Epithelial cell of esophagus (primary cell): ENCODE data around the gene PADI4.
"Not testable (repeated sequence)": the region's sequence is repeated elsewhere in the genome, so short reads cannot be mapped to it uniquely, and the experiment has no call there.

ENCODE experiments used
- DNase-seq: peaks from one replicate; pipeline ENCODE4 v3.0.0; 2010; ENCODE audit warnings: low read depth
- H3K4me3 ChIP-seq: 2 replicates; pipeline ENCODE4 v1.5.1; 2011; ENCODE audit warnings: mild to moderate bottlenecking, low read length, control low read depth
- TF ChIP-seq, protein P1 (sequence below): IDR thresholded peaks from 2 replicates; pipeline ENCODE4 v1.5.1; 2011; ENCODE audit warnings: low read depth, mild to moderate bottlenecking, low read length, control low read depth, inconsistent platforms; ENCODE audit not compliant: insufficient read depth; ENCODE audit errors: missing control alignments

The PADI4 gene

DNA sequence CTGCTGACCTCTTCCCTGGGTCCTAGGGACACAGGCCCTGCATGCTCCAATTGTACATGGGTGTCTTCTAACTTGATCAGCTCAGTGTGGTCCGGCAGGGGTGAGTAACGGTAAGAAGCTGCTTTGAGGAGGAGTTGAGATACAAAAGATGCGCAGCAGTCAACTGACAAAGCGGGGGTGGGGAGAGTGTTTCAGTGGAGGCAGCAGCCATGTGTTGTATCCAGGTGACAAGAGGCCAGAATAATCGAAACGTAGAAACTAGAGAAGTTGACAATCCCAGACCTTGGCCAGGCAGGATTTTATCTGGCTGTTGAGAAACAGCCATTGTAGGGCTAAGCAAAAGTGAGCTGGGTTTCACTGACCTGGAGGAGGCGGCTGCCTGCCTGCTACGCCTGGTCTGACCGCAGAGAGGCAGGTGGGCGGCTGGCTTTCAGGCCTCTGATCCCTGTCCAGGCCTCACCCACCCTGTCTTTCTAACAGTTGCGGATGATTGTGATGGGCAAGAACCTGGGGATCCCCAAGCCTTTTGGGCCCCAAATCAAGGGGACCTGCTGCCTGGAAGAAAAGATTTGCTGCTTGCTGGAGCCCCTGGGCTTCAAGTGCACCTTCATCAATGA is 92.8 kb downstream of the PADI4 start:
- H3K4me3 ChIP-seq, result no peak overlapping the region
- no peak for DNase-seq
- TF ChIP-seq, protein P1, sequence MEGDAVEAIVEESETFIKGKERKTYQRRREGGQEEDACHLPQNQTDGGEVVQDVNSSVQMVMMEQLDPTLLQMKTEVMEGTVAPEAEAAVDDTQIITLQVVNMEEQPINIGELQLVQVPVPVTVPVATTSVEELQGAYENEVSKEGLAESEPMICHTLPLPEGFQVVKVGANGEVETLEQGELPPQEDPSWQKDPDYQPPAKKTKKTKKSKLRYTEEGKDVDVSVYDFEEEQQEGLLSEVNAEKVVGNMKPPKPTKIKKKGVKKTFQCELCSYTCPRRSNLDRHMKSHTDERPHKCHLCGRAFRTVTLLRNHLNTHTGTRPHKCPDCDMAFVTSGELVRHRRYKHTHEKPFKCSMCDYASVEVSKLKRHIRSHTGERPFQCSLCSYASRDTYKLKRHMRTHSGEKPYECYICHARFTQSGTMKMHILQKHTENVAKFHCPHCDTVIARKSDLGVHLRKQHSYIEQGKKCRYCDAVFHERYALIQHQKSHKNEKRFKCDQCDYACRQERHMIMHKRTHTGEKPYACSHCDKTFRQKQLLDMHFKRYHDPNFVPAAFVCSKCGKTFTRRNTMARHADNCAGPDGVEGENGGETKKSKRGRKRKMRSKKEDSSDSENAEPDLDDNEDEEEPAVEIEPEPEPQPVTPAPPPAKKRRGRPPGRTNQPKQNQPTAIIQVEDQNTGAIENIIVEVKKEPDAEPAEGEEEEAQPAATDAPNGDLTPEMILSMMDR, result no peak

DNA sequence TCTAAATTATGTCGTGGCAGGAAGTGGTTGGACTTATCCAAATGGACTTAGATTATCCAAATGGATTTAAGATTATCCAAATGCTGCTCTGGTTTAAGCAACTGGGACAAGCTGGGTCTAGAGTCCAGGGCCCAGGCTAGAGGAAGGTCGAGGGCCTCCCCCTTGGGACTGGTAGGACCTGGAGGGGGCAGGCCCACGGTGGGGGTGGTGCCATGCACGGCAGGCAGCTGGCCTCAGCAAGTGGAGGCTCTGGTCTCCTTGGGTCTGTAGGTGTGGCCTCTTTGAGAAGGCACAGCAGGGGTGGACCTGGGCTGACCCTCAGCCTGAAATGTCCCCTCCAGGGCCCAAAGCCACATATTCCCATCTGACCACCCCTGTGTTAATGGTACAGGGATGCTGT is 93.8 kb downstream of the PADI4 start:
- no peak overlapping the region for H3K4me3 ChIP-seq
- TF ChIP-seq, protein P1, result no peak
- no peak for DNase-seq

DNA sequence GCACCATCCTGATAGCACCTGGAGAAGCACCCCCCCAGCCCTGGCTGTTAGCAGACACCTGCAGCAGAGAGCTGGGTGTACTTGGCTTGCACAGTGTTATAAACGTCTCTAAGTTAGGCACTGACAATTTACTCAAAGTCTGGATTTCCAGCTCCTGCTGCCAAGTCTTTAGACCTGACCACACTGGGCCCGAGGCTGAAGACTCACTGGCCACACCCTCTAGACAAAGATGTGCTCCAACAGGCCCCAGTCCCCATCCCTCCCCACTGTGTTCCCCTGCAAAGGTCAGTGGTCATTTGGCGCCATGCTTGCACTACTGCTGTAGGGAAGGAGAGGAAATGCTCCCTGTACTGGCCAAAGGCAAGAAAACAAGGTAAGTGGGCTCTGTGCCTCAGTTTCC is 95.1 kb downstream of the PADI4 start:
- peak; percentile 89 for DNase-seq
- TF ChIP-seq, protein P1, result no peak
- no peak overlapping the region for H3K4me3 ChIP-seq

DNA sequence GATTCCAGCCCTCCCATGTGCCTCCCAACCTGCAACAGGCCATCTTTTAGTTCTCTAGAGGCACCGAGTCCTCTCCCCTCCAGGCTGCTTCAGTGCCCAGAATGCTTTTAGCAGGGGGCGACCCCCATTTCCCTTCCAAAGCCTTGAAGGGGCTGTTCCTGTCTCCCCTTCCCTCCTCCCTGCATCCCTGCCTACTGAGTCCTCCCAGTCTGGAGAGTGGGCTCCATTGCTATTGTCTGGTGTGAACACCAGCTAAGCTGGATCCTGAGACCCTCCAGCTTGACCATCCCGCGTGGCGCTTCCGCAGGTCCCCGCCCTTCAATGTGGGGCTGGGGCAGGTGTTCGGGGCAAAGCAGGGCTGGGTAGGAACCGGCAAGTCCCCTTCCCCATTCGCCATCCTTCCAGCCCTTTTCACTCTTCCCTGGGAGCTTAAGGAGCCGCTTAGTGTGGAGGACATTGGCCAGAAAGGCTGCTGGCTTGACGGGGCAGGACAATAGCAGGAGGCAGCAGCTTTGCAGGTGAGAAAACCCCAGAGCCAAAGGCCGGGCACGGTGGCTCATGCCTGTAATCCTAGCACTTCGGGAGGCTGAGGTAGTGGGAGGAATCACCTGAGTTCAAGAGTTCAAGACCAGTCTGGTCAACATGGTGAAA is 96.2 kb downstream of the PADI4 start:
- TF ChIP-seq, protein P1, result no peak
- DNase-seq, result no peak
- H3K4me3 ChIP-seq, result no peak overlapping the region

DNA sequence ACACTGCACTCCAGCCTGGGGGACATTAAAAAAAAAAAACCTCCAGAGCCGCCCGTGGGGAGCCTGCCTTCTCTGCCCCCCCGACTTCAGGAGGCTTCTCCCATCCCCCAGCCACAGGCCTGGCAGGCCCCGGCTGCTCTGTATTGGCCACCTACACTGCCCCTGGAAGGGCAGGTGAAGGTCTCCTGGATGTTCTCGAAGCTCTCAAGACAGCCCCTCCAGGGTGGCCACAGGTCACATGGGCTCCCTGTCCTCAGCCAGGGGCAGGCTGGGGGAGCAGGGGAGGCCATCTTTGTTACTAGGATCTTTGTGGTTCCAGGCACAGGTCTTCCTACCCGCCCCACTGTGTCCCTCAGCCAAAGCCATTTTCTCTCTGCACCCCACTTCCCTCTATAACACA is 96.8 kb downstream of the PADI4 start:
- H3K4me3 ChIP-seq, result no peak overlapping the region
- no peak for DNase-seq
- TF ChIP-seq, protein P1, result no peak

DNA sequence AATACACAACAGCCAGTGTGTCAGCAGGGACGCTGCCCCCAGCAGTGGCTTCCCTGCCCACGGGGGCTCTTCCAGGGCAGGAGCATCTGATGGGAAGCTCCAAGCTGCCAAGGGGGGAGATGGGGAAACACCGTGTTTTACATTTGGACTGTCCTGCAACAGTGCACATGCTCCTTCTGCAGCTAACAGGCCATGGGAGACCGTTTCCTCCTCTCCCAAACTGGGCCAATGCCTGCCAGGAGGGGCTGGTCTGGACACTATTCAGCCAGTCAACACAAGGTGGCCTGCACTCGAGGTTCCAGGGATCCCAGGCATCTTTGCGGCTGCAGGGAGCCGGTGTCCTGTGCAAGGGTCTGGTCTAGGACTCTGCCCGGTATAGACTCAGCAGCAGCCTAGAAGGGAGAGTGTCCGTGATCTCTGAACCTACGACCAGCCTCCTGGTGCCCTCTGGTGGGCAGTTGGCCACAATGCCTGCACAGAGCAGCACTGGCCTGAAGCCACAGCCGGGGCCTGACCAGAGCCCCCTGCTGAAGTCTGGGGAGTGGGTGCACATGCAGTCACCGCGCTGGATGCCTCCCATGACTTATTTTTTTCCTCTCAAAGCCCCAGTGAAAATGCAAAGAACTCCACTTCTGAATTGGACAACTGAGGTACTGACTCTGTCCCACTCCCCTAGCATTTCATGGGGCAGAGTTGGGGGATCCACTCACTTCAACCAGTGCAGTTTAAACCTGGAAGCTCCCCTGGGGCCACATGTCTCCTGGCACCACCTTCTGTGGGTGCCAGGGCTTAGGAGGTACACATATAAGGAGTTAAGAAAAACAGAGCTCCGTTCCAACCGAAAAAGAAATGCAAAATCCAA is 98.1 kb downstream of the PADI4 start:
- TF ChIP-seq, protein P1, result peak; percentile 86
- DNase-seq, result peak; percentile 60
- H3K4me3 ChIP-seq, result no peak overlapping the region

DNA sequence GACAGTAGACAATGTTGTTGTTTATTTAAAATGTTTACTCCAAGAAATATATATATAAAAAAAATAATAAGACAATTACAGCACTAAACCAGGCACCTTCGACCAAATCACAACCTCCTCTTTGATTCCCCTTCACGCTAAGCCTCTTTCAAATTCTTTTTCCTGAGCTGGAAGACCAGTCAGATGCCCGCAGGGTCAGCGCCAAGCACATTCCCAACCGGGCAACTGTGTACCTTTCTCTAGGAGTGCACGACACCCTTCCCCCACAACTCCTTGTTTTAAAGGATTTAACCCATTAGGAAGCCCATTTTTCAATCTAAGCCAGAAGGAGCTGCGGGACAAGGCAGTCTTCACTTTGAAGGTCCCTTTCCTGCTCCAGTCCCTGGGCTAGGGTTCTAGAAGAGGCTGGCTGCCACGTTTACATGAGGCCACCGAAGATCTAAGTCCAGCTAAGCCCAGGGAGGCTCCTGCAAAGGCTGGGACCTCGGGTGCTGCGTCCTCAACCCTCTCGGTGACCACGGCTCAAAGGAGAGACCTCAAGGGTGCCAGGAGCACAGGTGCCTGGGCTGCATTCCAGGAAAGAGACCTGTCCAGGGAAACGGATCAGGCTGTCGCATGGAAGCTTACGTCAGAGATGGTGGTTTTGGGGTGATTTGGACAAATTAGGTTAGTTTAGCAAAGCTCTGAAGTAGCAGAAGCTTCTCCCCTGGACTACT is 98.9 kb downstream of the PADI4 start:
- DNase-seq, H3K4me3 ChIP-seq: not testable (repeated sequence)

DNA sequence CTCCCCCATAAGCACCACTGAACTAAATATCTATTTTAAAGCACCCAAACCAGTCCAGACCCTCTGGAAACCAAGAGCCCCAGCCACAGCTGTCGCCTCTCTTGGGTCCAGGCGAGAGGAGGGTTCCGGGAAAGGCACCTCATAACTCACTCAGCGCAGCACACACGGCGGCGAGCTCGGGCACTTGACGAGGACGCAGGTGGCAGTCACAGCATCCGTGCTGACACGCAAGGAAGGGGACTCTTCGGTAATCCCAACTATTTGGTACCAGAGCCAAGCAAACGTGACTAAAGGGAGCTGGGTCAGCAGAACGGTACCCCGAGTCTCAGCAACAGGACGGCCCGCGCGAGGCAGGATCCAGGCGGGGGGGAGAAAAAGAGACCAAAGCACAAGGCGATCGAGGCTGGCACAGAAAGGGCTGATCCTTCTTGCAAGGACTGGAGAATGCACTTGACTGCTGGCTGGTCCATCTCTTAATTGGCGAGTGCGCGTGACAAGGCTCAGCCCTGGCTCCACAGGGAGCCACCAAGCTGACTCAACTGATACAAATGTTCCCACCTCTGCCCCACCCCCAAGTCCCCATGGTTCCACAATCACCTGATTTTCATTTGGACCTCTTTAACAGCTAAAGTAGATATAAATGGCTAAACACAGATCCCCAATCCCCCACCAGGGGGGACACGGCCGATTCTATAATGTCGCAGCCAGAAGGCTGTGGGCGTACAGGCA is 100.0 kb downstream of the PADI4 start:
- H3K4me3 ChIP-seq, DNase-seq: not testable (repeated sequence)
